BJ (cell line): ENCODE results near the gene PRDM16. TPM values are rescaled to one million over a fixed set of nuclear protein-coding genes. Genes with fewer than 3 reads are reported as not detected.

Experiments
- CTCF ChIA-PET: fragments of 350-600 bp; formaldehyde crosslinking; extraction: SDS; loops from one replicate; lab custom pipeline; 2021; ENCODE audit warnings: antibody characterized with exemption, inconsistent platforms; lab: Yijun Ruan, JAX
- POLR2A ChIA-PET: fragments of 300-600 bp; sonication (Branson Sonifier 250); formaldehyde crosslinking; extraction: SDS; loops from one replicate; lab custom pipeline; 2021; ENCODE audit warnings: antibody characterized with exemption; lab: Charles Lee
- DNase-seq: peaks from one replicate; pipeline ENCODE4 v3.0.0-alpha.2; 2011; ENCODE audit warnings: low read depth
- H3K27me3 ChIP-seq: 2 replicates; pipeline ENCODE4 v1.6.0; 2011; ENCODE audit warnings: low read length; ENCODE audit not compliant: control insufficient read depth, insufficient read depth
- H3K36me3 ChIP-seq: 2 replicates; pipeline ENCODE4 v1.5.1; 2011; ENCODE audit warnings: low read length; ENCODE audit not compliant: control insufficient read depth, insufficient read depth
- H3K4me3 ChIP-seq: 2 replicates; pipeline ENCODE4 v1.5.1; 2011; ENCODE audit warnings: low read depth, mild to moderate bottlenecking, control low read depth, low read length
- CTCF ChIP-seq: IDR thresholded peaks from 2 replicates; pipeline ENCODE4 v1.5.1; 2011; ENCODE audit warnings: low read depth, mild to moderate bottlenecking, control low read depth, inconsistent platforms, low read length, moderate library complexity; ENCODE audit not compliant: insufficient read depth
- polyA plus RNA-seq: library from polyadenylated mRNA; depleted of rRNA; stranded (reverse); fragments of >200 nt; gene quantifications from 2 replicates; pipeline ENCODE4 v1.2.3, GENCODE V29; 2011

Gene PRDM16
- polyA plus RNA-seq, 1 experiment: 0.02 TPM

GRCh38 chr1:3439346-3440299, 370.6 kb downstream of the PRDM16 start:
- Histone ChIP-seq H3K4me3 (no peak overlapping the region), H3K36me3 (no peaks in the 10 kb centered on the region), H3K27me3 (peaks cover 11% of the 10 kb centered on the region)
- no peak for DNase-seq
- CTCF ChIA-PET: interaction anchor here (1.1 to 5.7 kb wide), 2 partner anchors 13 kb away, joined by 5 to 28 read pairs; no protein-coding TSS in a partner anchor
- no peak for TF ChIP-seq CTCF
- POLR2A ChIA-PET: no interaction called here

- Histone ChIP-seq H3K36me3 (no peaks in the 10 kb centered on the region), H3K4me3 (no peak overlapping the region), H3K27me3 (peaks cover 11% of the 10 kb centered on the region)
- no peak for DNase-seq
- no peak for TF ChIP-seq CTCF
- CTCF ChIA-PET: interaction anchor here (5.7 kb wide), 1 partner anchor 13 kb away, joined by 28 read pairs; no protein-coding TSS in a partner anchor
- POLR2A ChIA-PET: no interaction called here
Measured at GRCh38 chr1:3440300-3440681, 371.3 kb downstream of the PRDM16 start.

GRCh38 chr1:3440711-3441409, 371.9 kb downstream of the PRDM16 start:
- no peaks in the 10 kb centered on the region for H3K36me3 ChIP-seq
- no peak for TF ChIP-seq CTCF
- peaks cover 11% of the 10 kb centered on the region for H3K27me3 ChIP-seq
- CTCF ChIA-PET: interaction anchor here (1.4 to 5.7 kb wide), 2 partner anchors 12 to 183 kb away, joined by 6 to 28 read pairs; no protein-coding TSS in a partner anchor
- POLR2A ChIA-PET: no interaction called here
- no peak overlapping the region for H3K4me3 ChIP-seq
- no peak for DNase-seq

- no peak for DNase-seq
- H3K27me3 ChIP-seq: peaks cover 12% of the 10 kb centered on the region
- no peak for TF ChIP-seq CTCF
- H3K4me3 ChIP-seq: no peak overlapping the region
- CTCF ChIA-PET: interaction anchor here (1.4 to 5.7 kb wide), 2 partner anchors 11 to 182 kb away, joined by 6 to 28 read pairs; no protein-coding TSS in a partner anchor
- POLR2A ChIA-PET: no interaction called here
- no peaks in the 10 kb centered on the region for H3K36me3 ChIP-seq
Measured at GRCh38 chr1:3441410-3441847, 372.4 kb downstream of the PRDM16 start.

- DNase-seq: no peak
- ChIA-PET POLR2A (no interaction called here), CTCF (interaction anchor here (1.4 to 5.7 kb wide), 2 partner anchors 11 to 182 kb away, joined by 6 to 28 read pairs; no protein-coding TSS in a partner anchor)
- no peaks in the 10 kb centered on the region for H3K36me3 ChIP-seq
- no peak for TF ChIP-seq CTCF
- H3K4me3 ChIP-seq: no peak overlapping the region
- H3K27me3 ChIP-seq: peaks cover 13% of the 10 kb centered on the region
Measured at GRCh38 chr1:3441880-3442279, 372.9 kb downstream of the PRDM16 start.
